Measurements from ENCODE around the gene STXBP5.

DNA sequence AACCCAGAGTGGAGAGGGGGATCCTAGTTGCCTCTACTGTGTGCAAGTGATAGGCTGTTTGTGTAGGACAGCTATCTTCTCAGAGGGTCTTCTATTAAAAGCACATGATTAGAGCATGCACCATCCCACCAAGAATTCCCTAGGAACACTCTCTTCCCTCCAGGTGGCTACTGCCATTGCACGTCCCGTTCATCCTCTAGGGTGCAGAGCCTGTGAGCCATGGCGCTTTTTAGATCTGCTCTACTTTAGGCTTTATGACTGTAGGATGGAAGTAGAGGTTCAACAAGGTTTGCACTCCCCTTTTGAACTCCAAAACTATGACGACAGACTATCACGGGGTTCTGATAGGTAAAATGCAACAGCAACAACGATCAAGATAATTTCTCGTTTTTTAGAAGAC is 213.7 kb downstream of the STXBP5 start:
- TF ChIP-seq EZH2 (IDR thresholded peaks at IDR 0.05; ENCODE audit: borderline replicate concordance, low read length) = no peak
- TF ChIP-seq, protein P1, sequence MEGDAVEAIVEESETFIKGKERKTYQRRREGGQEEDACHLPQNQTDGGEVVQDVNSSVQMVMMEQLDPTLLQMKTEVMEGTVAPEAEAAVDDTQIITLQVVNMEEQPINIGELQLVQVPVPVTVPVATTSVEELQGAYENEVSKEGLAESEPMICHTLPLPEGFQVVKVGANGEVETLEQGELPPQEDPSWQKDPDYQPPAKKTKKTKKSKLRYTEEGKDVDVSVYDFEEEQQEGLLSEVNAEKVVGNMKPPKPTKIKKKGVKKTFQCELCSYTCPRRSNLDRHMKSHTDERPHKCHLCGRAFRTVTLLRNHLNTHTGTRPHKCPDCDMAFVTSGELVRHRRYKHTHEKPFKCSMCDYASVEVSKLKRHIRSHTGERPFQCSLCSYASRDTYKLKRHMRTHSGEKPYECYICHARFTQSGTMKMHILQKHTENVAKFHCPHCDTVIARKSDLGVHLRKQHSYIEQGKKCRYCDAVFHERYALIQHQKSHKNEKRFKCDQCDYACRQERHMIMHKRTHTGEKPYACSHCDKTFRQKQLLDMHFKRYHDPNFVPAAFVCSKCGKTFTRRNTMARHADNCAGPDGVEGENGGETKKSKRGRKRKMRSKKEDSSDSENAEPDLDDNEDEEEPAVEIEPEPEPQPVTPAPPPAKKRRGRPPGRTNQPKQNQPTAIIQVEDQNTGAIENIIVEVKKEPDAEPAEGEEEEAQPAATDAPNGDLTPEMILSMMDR (IDR thresholded peaks at IDR 0.05; ENCODE audit: low read length) = no peak
